PC-3 (cell line): ENCODE results near the gene ACBD4.

ENCODE experiments used
- EZH2 ChIP-seq: fragments of 300-600 bp; sonication (generic); IDR thresholded peaks from one replicate; pipeline ENCODE4 v1.6.1; 2017; ENCODE audit warnings: antibody characterized with exemption, mild to moderate bottlenecking, low read length; ENCODE audit not compliant: unreplicated experiment
- EZH2phosphoT487 ChIP-seq: fragments of 300-600 bp; sonication (generic); IDR thresholded peaks from 2 replicates; pipeline ENCODE4 v1.6.1; 2018; ENCODE audit warnings: mild to moderate bottlenecking, antibody characterized with exemption, low read length, borderline replicate concordance
- TF ChIP-seq, protein P1 (sequence below): fragments of 300-600 bp; sonication (generic); conservative IDR thresholded peaks from 2 replicates; pipeline ENCODE4 v1.5.1; 2017; ENCODE audit warnings: antibody characterized with exemption, low read depth, mild to moderate bottlenecking, low read length

- TF ChIP-seq, protein P1, sequence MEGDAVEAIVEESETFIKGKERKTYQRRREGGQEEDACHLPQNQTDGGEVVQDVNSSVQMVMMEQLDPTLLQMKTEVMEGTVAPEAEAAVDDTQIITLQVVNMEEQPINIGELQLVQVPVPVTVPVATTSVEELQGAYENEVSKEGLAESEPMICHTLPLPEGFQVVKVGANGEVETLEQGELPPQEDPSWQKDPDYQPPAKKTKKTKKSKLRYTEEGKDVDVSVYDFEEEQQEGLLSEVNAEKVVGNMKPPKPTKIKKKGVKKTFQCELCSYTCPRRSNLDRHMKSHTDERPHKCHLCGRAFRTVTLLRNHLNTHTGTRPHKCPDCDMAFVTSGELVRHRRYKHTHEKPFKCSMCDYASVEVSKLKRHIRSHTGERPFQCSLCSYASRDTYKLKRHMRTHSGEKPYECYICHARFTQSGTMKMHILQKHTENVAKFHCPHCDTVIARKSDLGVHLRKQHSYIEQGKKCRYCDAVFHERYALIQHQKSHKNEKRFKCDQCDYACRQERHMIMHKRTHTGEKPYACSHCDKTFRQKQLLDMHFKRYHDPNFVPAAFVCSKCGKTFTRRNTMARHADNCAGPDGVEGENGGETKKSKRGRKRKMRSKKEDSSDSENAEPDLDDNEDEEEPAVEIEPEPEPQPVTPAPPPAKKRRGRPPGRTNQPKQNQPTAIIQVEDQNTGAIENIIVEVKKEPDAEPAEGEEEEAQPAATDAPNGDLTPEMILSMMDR: no peak
- TF ChIP-seq EZH2 (no peak), EZH2phosphoT487 (no peak)
Observed at GRCh38 chr17:45117848-45118646, 17.4 kb upstream of the ACBD4 start.
